ENCODE data around the gene RYR1.

- TF ChIP-seq CTCF (IDR thresholded peaks at IDR 0.05; ENCODE audit: low read length), result no peak
- no peak for TF ChIP-seq EZH2 (optimal IDR thresholded peaks at IDR 0.05; ENCODE audit: low read depth, low read length)
- no peak for TF ChIP-seq EZH2phosphoT487 (IDR thresholded peaks at IDR 0.05; ENCODE audit: low read length)
Observed at GRCh38 chr19:38470788-38471480, 37.4 kb downstream of the RYR1 start.

All from MM.1S (cell line).